Smooth muscle cell (in vitro differentiated cells): ENCODE results near the gene TTN. TPM values are rescaled to one million over a fixed set of nuclear protein-coding genes. Genes with fewer than 3 reads are reported as not detected.

Source experiments
- DNase-seq: peaks from one replicate; lab custom pipeline; 2025; ENCODE audit not compliant: unreplicated experiment; lab: John Stamatoyannopoulos, UW
- H2AFZ ChIP-seq: fragments of 200-600 bp; sonication (generic); 2 replicates; pipeline ENCODE4 v1.6.0; 2016; ENCODE audit warnings: antibody characterized with exemption, low read depth, mild to moderate bottlenecking
- H3F3A ChIP-seq: fragments of 200-600 bp; sonication (generic); 2 replicates; pipeline ENCODE4 v1.6.0; 2017; ENCODE audit warnings: antibody characterized with exemption, low read depth
- H3K27ac ChIP-seq: fragments of 200-600 bp; sonication (generic); 2 replicates; pipeline ENCODE4 v1.5.1; 2016; ENCODE audit warnings: low read depth, mild to moderate bottlenecking
- H3K27me3 ChIP-seq: fragments of 200-600 bp; sonication (generic); 2 replicates; pipeline ENCODE4 v1.6.1; 2016; ENCODE audit warnings: low read depth, mild to moderate bottlenecking
- H3K36me3 ChIP-seq: fragments of 200-600 bp; sonication (generic); 2 replicates; pipeline ENCODE4 v1.5.1; 2016; ENCODE audit warnings: low read depth
- H3K4me1 ChIP-seq: fragments of 200-600 bp; sonication (generic); 2 replicates; pipeline ENCODE4 v1.5.1; 2016; ENCODE audit warnings: low read depth
- H3K4me2 ChIP-seq: fragments of 200-600 bp; sonication (generic); 2 replicates; pipeline ENCODE4 v1.6.0; 2016; ENCODE audit warnings: mild to moderate bottlenecking
- H3K4me3 ChIP-seq: fragments of 200-600 bp; sonication (generic); 2 replicates; pipeline ENCODE4 v1.5.1; 2016; ENCODE audit warnings: mild to moderate bottlenecking
- H3K79me2 ChIP-seq: fragments of 200-600 bp; sonication (generic); 2 replicates; pipeline ENCODE4 v1.6.0; 2016; ENCODE audit warnings: low read depth, mild to moderate bottlenecking
- H3K9ac ChIP-seq: fragments of 200-600 bp; sonication (generic); 2 replicates; pipeline ENCODE4 v1.6.0; 2016; ENCODE audit warnings: low read depth
- H3K9me3 ChIP-seq: fragments of 200-600 bp; sonication (generic); replicated peaks from 2 replicates; pipeline ENCODE4 v1.5.1; 2016; ENCODE audit warnings: low read depth
- H4K20me1 ChIP-seq: fragments of 200-600 bp; sonication (generic); 2 replicates; pipeline ENCODE4 v1.6.0; 2016; ENCODE audit warnings: low read depth
- CTCF ChIP-seq: fragments of 200-600 bp; sonication (generic); IDR thresholded peaks from 2 replicates; pipeline ENCODE4 v1.5.1; 2017; ENCODE audit warnings: borderline replicate concordance, mild to moderate bottlenecking, antibody characterized with exemption; ENCODE audit not compliant: insufficient read depth, poor library complexity, severe bottlenecking
- whole genome bisulfite sequencing: methylation state at CpG from one replicate; pipeline ENCODE4 v1.1.7; 2016; ENCODE audit warnings: low lambda C conversion rate; 5-methylcytosine and 5-hydroxymethylcytosine counted together
- polyA plus RNA-seq: library from polyadenylated mRNA; unstranded; fragments of >200 nt; fragmentation: Nextera tagmentation; extraction: Ambion mirVana; gene quantifications from 2 replicates; pipeline ENCODE4 v1.2.1, GENCODE V29; 2016
- total RNA-seq: library from RNA; depleted of rRNA; stranded (reverse); fragments of >200 nt; gene quantifications from 2 replicates; pipeline ENCODE4 v1.2.3, GENCODE V29; 2014

The TTN gene
- total and polyA plus RNA-seq, 2 experiments from 2014 or later: 0.25 TPM; not detected in 1

- no peaks in the 10 kb centered on the region for H4K20me1 ChIP-seq
- H3K9ac ChIP-seq: no peak overlapping the region
- H3F3A ChIP-seq: no peaks in the 10 kb centered on the region
- DNase-seq: no peak
- H3K9me3 ChIP-seq: no peaks in the 10 kb centered on the region
- H3K36me3 ChIP-seq: peaks cover 40% of the 10 kb centered on the region
- H3K4me2 ChIP-seq: no peak overlapping the region
- no peak overlapping the region for H3K27ac ChIP-seq
- no peaks in the 10 kb centered on the region for H3K79me2 ChIP-seq
- no peaks in the 10 kb centered on the region for H3K27me3 ChIP-seq
- no peak overlapping the region for H3K4me3 ChIP-seq
- peaks cover 7% of the 10 kb centered on the region for H3K4me1 ChIP-seq
- no peak for TF ChIP-seq CTCF
- WGBS: 73% methylated on average over 4 of the region's 4 CpGs
- H2AFZ ChIP-seq: no peak overlapping the region
Observed at GRCh38 chr2:178502751-178503150, 304.5 kb downstream of the TTN start.

DNA sequence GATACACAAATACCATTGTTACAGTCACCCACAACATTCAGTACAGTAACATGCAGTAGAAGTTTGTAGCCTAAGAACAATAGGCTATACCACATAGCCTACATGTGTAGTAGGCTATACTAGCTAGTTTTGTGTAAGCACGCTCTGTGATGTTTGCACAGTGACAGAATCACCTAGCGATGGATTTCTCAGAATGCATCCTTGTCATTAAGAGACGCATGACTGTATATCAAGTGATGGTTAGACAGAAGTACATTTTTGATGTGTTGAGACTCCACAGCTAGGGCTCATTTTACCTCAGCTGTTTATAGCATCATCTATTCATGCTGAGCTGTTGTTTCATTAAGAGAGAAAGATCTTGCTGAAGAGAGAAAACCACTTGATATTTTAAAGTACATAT is 307.6 kb downstream of the TTN start:
- WGBS: 97% methylated on average over 3 of the region's 3 CpGs
- H4K20me1 ChIP-seq: no peaks in the 10 kb centered on the region
- H3F3A ChIP-seq: no peaks in the 10 kb centered on the region
- no peaks in the 10 kb centered on the region for H3K27me3 ChIP-seq
- DNase-seq: no peak
- peaks cover 41% of the 10 kb centered on the region for H3K36me3 ChIP-seq
- no peaks in the 10 kb centered on the region for H3K79me2 ChIP-seq
- TF ChIP-seq CTCF: no peak
- no peak overlapping the region for H3K27ac ChIP-seq
- H3K4me3 ChIP-seq: no peak overlapping the region
- no peaks in the 10 kb centered on the region for H3K9me3 ChIP-seq
- no peaks in the 10 kb centered on the region for H3K4me1 ChIP-seq
- no peak overlapping the region for H3K4me2 ChIP-seq
- no peak overlapping the region for H3K9ac ChIP-seq
- no peak overlapping the region for H2AFZ ChIP-seq

- no peak overlapping the region for H3K9ac ChIP-seq
- no peak for TF ChIP-seq CTCF
- no peak overlapping the region for H3K4me2 ChIP-seq
- H3K4me1 ChIP-seq: no peaks in the 10 kb centered on the region
- H3K27me3 ChIP-seq: no peaks in the 10 kb centered on the region
- H3K79me2 ChIP-seq: peaks cover 2% of the 10 kb centered on the region
- H3F3A ChIP-seq: no peaks in the 10 kb centered on the region
- peaks cover 46% of the 10 kb centered on the region for H3K36me3 ChIP-seq
- H3K4me3 ChIP-seq: no peak overlapping the region
- no peak for DNase-seq
- no peaks in the 10 kb centered on the region for H4K20me1 ChIP-seq
- H2AFZ ChIP-seq: no peak overlapping the region
- no peaks in the 10 kb centered on the region for H3K9me3 ChIP-seq
- no peak overlapping the region for H3K27ac ChIP-seq
Observed at GRCh38 chr2:178498137-178498536, 309.1 kb downstream of the TTN start.

DNA sequence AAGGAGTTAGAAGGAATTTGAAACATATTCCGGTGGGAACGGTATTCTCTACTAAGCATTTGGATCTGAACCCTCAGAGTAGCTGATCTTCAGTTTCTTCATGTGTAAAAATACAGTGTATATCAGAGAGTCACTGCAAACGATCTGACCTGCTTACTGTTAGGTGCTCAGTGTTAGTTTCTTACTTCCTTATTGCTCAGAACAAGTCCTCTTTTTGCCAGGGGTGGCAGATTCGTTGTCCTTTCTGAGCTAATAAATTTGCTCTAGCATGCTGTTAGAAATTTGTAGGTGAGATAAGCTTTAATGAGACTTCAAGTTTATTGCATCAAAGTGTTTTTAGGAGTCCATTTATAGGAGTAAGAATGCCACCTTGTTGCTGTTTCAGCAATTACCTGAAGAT is 311.2 kb downstream of the TTN start:
- no peak for TF ChIP-seq CTCF
- Histone ChIP-seq H3K79me2 (peaks cover 5% of the 10 kb centered on the region), H3K9ac (no peak overlapping the region), H4K20me1 (no peaks in the 10 kb centered on the region), H3K4me2 (no peak overlapping the region), H3K27ac (no peak overlapping the region), H3K9me3 (no peaks in the 10 kb centered on the region), H3K36me3 (peaks cover 43% of the 10 kb centered on the region), H3K27me3 (no peaks in the 10 kb centered on the region), H3K4me1 (no peaks in the 10 kb centered on the region), H3F3A (no peaks in the 10 kb centered on the region), H2AFZ (no peak overlapping the region), H3K4me3 (no peak overlapping the region)
- WGBS: 92% methylated on average over 4 of the region's 4 CpGs
- DNase-seq: no peak
